Peyer's patch (tissue), 4 donors: ENCODE measurements around the gene OR10H4.
"Not testable (repeated sequence)": the region's sequence is repeated elsewhere in the genome, so short reads cannot be mapped to it uniquely, and the experiment has no call there.

Experiments used
- POLR2A ChIP-seq, 2 donors: fragments of 450-650 bp; IDR thresholded peaks; one replicate each; pipeline ENCODE4 v1.5.1; 2017; ENCODE audit warnings: antibody characterized with exemption in 2 of 2, mild to moderate bottlenecking in 2 of 2, moderate library complexity in 2 of 2
- TF ChIP-seq, protein P1 (sequence below), 6 experiments: fragments of 450-650 bp in 4 of 6; fragments of 200-600 bp in 2 of 6; sonication (generic) in 1 of 6; IDR thresholded peaks; one replicate each; pipeline ENCODE4 v1.5.1; 2017 to 2019; ENCODE audit warnings: antibody characterized with exemption in 6 of 6, mild to moderate bottlenecking in 3 of 6, moderate library complexity in 1 of 6

DNA sequence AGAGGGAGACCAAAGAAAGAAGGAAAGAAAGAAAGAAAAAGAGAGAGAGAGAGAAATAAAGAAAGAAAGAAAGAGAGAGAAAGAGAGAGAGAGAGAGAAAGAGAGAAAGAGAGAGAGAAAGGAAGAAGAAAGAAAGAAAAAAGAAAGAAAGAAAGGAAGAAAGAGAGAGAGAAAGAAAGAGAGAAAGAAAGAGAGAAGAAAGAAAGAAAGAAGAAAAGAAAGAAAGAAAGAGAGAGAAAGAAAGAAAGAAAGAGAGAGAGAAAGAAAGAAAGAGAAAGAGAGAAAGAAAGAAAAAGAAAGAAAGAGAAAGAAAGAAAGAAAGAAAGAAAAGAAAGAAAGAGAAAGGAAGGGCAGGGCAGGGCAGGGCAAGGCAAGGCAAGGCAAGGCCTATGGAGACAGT, 23.2 kb downstream of the OR10H4 start:
- TF ChIP-seq POLR2A (IDR thresholded peaks at IDR 0.05): not testable (repeated sequence)
- TF ChIP-seq, protein P1, sequence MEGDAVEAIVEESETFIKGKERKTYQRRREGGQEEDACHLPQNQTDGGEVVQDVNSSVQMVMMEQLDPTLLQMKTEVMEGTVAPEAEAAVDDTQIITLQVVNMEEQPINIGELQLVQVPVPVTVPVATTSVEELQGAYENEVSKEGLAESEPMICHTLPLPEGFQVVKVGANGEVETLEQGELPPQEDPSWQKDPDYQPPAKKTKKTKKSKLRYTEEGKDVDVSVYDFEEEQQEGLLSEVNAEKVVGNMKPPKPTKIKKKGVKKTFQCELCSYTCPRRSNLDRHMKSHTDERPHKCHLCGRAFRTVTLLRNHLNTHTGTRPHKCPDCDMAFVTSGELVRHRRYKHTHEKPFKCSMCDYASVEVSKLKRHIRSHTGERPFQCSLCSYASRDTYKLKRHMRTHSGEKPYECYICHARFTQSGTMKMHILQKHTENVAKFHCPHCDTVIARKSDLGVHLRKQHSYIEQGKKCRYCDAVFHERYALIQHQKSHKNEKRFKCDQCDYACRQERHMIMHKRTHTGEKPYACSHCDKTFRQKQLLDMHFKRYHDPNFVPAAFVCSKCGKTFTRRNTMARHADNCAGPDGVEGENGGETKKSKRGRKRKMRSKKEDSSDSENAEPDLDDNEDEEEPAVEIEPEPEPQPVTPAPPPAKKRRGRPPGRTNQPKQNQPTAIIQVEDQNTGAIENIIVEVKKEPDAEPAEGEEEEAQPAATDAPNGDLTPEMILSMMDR (IDR thresholded peaks at IDR 0.05): not testable (repeated sequence)
